Stimulated activated naive CD8-positive, alpha-beta T cell treated with anti-CD3 and anti-CD28 coated beads, Interleukin-15, amount 100 ng/mL, for 72 hours (primary cell): ENCODE measurements around the gene TSHZ3.

ENCODE experiments used
- ATAC-seq: fragments of 150-1000 bp; cut with Tn5 transposase; 2 replicates; pipeline ENCODE4 v1.10.0; 2021; ENCODE audit warnings: mild to moderate bottlenecking, moderate library complexity
- DNase-seq, 2 donors: peaks; one replicate each; pipeline ENCODE4 v3.0.0; 2021 to 2022
- H3K27ac Mint-ChIP-seq, 2 donors: one replicate each; pipeline ENCODE4 v1.8.0; 2022; ENCODE audit warnings: mild to moderate bottlenecking in 2 of 2, mixed read lengths in 2 of 2, moderate library complexity in 2 of 2
- H3K27me3 Mint-ChIP-seq: one replicate; pipeline ENCODE4 v1.8.0; 2022; ENCODE audit warnings: mixed read lengths
- H3K4me1 Mint-ChIP-seq: one replicate; pipeline ENCODE4 v1.8.0; 2022; ENCODE audit warnings: mild to moderate bottlenecking, mixed read lengths
- H3K4me3 Mint-ChIP-seq, 2 donors: one replicate each; pipeline ENCODE4 v1.8.0; 2022; ENCODE audit warnings: mild to moderate bottlenecking in 2 of 2, mixed read lengths in 2 of 2, moderate library complexity in 1 of 2
- H3K9me3 Mint-ChIP-seq, 2 donors: one replicate each; pipeline ENCODE4 v1.8.0; 2022; ENCODE audit warnings: mixed read lengths in 2 of 2

The TSHZ3 gene

DNA sequence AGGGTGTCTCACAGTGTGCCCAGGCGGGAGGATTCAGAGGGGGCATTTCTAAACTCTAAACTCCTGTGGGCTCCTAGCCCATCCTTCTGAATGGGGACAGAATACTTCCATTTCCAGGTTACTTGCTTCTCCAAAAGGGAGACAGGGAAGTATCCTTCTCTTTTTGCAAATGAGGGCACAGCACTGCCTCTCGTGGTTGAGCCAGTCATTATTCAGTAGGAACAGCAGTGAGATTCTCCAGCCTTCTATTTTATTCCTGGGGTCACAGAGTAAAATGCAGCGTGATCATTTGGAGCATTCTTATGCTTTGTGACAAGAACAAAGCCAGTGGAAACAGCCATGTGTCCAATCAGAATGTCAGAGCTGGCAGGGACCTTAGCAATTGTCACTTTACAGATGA, 15.7 kb upstream of the TSHZ3 start:
- no peaks in the 10 kb centered on the region for H3K9me3 Mint-ChIP-seq
- H3K4me3 Mint-ChIP-seq: no peak overlapping the region
- no peak for DNase-seq
- H3K4me1 Mint-ChIP-seq: no peaks in the 10 kb centered on the region
- H3K27ac Mint-ChIP-seq: no peak overlapping the region
- H3K27me3 Mint-ChIP-seq: peaks cover 70% of the 10 kb centered on the region
- ATAC-seq: no peak

DNA sequence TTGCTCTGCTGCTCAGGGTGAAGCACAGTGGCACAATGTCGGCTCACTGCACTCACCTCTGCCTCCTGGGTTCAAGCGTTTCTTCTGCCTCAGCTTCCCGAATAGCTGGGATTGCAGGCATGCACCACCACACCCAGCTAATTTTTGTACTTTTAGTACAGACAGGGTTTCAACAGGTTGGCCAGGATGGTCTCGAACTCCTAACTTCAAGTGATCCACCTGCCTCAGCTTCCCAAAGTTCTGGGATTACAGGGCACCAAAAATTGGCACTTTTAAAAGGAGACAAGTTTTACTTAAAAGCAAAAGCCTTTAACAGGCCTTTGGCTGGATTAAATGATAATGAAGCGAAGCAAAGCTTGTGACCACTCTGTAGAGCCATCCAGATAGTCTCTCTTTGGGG, 12.5 kb upstream of the TSHZ3 start:
- H3K27ac Mint-ChIP-seq: no peak overlapping the region
- no peak overlapping the region for H3K4me3 Mint-ChIP-seq
- H3K4me1 Mint-ChIP-seq: peaks cover 7% of the 10 kb centered on the region
- peaks cover 85% of the 10 kb centered on the region for H3K27me3 Mint-ChIP-seq
- DNase-seq (no peak), ATAC-seq (no peak)
- no peaks in the 10 kb centered on the region for H3K9me3 Mint-ChIP-seq

DNA sequence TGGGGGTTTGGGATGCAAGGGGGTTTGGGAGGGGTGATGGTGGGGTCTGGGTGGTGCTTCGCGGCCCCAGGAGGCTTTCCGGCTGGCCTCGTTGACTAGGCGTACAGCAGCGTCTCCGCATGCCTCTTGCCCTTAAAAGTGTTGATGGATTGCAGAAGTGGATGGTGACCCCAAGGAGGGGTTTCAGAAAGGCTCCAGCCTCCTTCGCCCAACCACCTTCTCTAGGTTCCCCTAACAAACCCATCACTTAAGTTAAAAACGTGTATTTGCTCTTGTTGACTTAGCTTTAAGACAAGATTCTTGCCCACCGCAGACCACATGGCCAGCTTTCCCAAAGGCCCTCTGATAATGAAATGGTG, 8.1 kb upstream of the TSHZ3 start:
- Mint-ChIP-seq H3K9me3 (no peaks in the 10 kb centered on the region), H3K27me3 (peaks cover 89% of the 10 kb centered on the region), H3K4me1 (peaks cover 51% of the 10 kb centered on the region), H3K27ac (no peak overlapping the region), H3K4me3 (no peak overlapping the region)
- DNase-seq: no peak
- no peak for ATAC-seq

- Mint-ChIP-seq H3K27me3 (peaks cover 90% of the 10 kb centered on the region), H3K4me3 (peak overlapping the region in 1 of 2 donors; percentile 22)
Observed at GRCh38 chr19:31356587-31357314, 7.5 kb upstream of the TSHZ3 start.

GRCh38 chr19:31355665-31356289, 6.5 kb upstream of the TSHZ3 start:
- Mint-ChIP-seq H3K27ac (no peak overlapping the region), H3K9me3 (no peaks in the 10 kb centered on the region), H3K27me3 (peaks cover 99% of the 10 kb centered on the region), H3K4me1 (peaks cover 64% of the 10 kb centered on the region), H3K4me3 (no peak overlapping the region)
- no peak for ATAC-seq
- no peak for DNase-seq

More at GRCh38 chr19:31356587-31357314, 7.5 kb upstream of the TSHZ3 start:
- Mint-ChIP-seq H3K27ac (no peak overlapping the region), H3K4me1 (peaks cover 56% of the 10 kb centered on the region), H3K9me3 (no peaks in the 10 kb centered on the region)
- peak; percentile 92 for ATAC-seq
- DNase-seq: peak; percentile 65 to 75

GRCh38 chr19:31354799-31355664, 5.8 kb upstream of the TSHZ3 start:
- ATAC-seq: no peak
- DNase-seq: no peak
- Mint-ChIP-seq H3K4me1 (peaks cover 65% of the 10 kb centered on the region), H3K4me3 (no peak overlapping the region), H3K9me3 (no peaks in the 10 kb centered on the region), H3K27ac (no peak overlapping the region), H3K27me3 (peaks cover 95% of the 10 kb centered on the region)

DNA sequence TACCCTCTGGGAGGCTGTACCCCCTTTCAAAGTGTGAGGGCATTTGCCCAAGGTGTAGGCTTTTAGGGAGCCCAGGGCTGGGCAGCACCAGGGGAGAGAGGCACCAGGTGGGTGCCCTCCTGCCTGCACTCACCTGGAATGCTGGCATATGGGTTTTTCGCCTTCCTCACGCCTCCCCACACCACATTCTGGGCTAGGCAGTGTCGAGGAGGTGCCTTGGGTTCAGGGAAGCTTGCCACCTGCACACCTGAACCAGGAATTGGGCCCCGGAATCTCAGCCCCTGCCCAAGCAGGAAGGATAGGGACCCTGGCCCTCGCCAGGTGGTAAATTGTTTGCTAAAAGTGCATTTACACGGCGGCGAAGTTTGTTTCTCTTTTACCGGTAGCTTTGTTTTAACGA, 5.1 kb upstream of the TSHZ3 start:
- Mint-ChIP-seq H3K27me3 (peaks cover 87% of the 10 kb centered on the region), H3K4me1 (peaks cover 65% of the 10 kb centered on the region), H3K27ac (no peak overlapping the region), H3K9me3 (no peaks in the 10 kb centered on the region), H3K4me3 (no peak overlapping the region)
- ATAC-seq: no peak
- no peak for DNase-seq

- Mint-ChIP-seq H3K4me1 (peaks cover 66% of the 10 kb centered on the region), H3K27ac (no peak overlapping the region), H3K9me3 (no peaks in the 10 kb centered on the region), H3K4me3 (no peak overlapping the region), H3K27me3 (peaks cover 85% of the 10 kb centered on the region)
- no peak for ATAC-seq
- no peak for DNase-seq
Observed at GRCh38 chr19:31353833-31354232, 4.6 kb upstream of the TSHZ3 start.

GRCh38 chr19:31352782-31353651, 3.8 kb upstream of the TSHZ3 start:
- Mint-ChIP-seq H3K27me3 (peaks cover 85% of the 10 kb centered on the region), H3K4me1 (peaks cover 74% of the 10 kb centered on the region), H3K4me3 (no peak overlapping the region), H3K9me3 (no peaks in the 10 kb centered on the region), H3K27ac (no peak overlapping the region)
- DNase-seq (no peak), ATAC-seq (no peak)

DNA sequence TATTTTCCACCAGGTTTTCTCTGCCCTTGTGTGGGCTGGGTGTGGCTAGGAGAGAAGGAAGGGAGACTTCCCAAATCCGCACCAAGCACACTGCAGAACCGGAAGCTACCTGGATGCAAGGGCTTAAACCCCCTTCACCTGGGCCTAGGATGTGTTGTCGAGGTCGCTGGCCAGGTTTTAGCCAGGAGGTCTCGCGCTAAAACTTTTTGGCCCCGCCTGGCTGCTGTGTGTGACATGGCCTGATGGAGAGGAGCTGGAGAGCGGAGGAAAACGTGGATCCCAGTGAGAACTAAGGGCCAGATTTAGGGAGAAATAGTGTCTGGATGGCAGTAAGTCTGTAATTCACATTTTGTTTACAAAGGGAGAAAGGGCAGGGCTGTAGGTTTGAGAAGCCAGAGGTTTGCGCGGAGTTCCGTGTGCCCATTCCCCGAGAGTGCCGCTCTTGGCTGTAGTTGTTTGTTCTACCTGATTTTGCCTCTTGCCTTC, 3.1 kb upstream of the TSHZ3 start:
- no peak for DNase-seq
- peaks cover 74% of the 10 kb centered on the region for H3K4me1 Mint-ChIP-seq
- H3K27ac Mint-ChIP-seq: no peak overlapping the region
- H3K4me3 Mint-ChIP-seq: no peak overlapping the region
- peaks cover 85% of the 10 kb centered on the region for H3K27me3 Mint-ChIP-seq
- H3K9me3 Mint-ChIP-seq: no peaks in the 10 kb centered on the region
- ATAC-seq: no peak

GRCh38 chr19:31351855-31352195, 2.6 kb upstream of the TSHZ3 start:
- peaks cover 68% of the 10 kb centered on the region for H3K4me1 Mint-ChIP-seq
- ATAC-seq: no peak

GRCh38 chr19:31351056-31351854, 2.0 kb upstream of the TSHZ3 start:
- H3K4me1 Mint-ChIP-seq: peaks cover 63% of the 10 kb centered on the region
- H3K9me3 Mint-ChIP-seq: no peaks in the 10 kb centered on the region
- ATAC-seq (no peak), DNase-seq (no peak)
- no peak overlapping the region for H3K27ac Mint-ChIP-seq
- H3K27me3 Mint-ChIP-seq: peaks cover 85% of the 10 kb centered on the region
- H3K4me3 Mint-ChIP-seq: peak overlapping the region; percentile 87 to 97

More at GRCh38 chr19:31351855-31352195, 2.6 kb upstream of the TSHZ3 start:
- Mint-ChIP-seq H3K27ac (no peak overlapping the region), H3K27me3 (peaks cover 85% of the 10 kb centered on the region), H3K4me3 (peak overlapping the region; percentile 60 to 71), H3K9me3 (no peaks in the 10 kb centered on the region)
- no peak for DNase-seq

DNA sequence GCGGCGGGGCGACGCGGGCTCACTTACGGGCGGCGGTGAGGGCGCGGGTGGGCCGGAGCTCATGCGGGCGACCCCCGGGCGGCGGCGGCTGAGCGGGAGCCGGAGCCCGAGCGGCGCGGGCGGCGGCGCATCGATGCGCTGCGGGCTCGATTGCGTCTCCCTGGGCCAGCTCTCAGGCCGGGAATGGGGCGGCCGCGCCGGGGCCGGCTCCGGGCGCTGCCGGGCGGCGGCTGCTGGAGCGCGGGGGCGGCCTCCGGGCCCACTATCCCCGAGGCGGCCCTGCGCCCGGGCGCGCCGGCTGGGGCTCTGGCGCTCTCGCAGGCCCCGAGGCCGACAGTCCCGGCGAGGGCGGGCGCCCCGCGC, 1.4 kb upstream of the TSHZ3 start:
- peaks cover 58% of the 10 kb centered on the region for H3K4me1 Mint-ChIP-seq
- no peak for DNase-seq
- H3K27ac Mint-ChIP-seq: no peak overlapping the region
- peaks cover 85% of the 10 kb centered on the region for H3K27me3 Mint-ChIP-seq
- peak; percentile 29 for ATAC-seq
- H3K9me3 Mint-ChIP-seq: no peaks in the 10 kb centered on the region
- H3K4me3 Mint-ChIP-seq: peak overlapping the region; percentile 87 to 97

DNA sequence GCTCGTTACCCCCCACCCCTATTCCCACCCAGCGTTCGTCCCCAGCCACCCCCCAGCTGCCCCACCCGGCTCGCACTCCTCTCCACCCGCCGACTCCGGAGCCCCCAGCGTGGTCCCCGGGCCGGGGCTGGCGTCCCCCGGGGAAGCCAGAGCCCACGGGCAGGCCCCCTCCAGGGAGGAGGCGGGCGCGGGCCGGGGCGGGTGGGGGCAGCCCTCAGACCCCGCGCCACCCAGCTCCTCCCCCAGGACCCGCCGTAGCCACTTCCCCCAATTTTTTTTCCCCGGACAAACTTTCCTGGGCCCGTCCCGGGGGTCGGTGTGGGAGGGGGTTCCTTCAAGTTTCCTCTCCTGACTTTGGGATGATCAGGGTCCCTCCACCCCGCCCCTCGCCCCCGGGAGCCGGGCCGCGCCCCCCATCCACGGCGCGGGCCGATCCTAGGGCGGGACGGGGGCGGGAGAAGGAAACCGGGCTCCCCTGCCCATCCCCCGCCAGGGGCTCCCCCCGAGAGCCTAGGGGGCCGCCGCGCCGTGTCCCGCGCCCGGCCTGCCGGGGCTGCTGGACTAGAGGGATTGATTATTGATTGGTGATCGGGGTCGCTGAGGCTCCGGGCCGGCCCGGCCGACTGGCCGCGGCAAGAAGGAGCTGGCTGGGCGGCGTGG, 927 bp upstream of the TSHZ3 start:
- peak overlapping the region; percentile 63 to 70 for H3K4me3 Mint-ChIP-seq

More for the DNA sequence above, 927 bp upstream of the TSHZ3 start:
- peak; percentile 40 for ATAC-seq
- Mint-ChIP-seq H3K4me1 (peaks cover 53% of the 10 kb centered on the region), H3K9me3 (no peaks in the 10 kb centered on the region), H3K27me3 (peaks cover 85% of the 10 kb centered on the region), H3K27ac (no peak overlapping the region)
- no peak for DNase-seq
